ENCODE measurements around the gene GLT8D1.
"Not testable (repeated sequence)": the region's sequence is repeated elsewhere in the genome, so short reads cannot be mapped to it uniquely, and the experiment has no call there.

GLT8D1 gene

GRCh38 chr3:52679811-52680210, 25.8 kb downstream of the GLT8D1 start:
- DNase-seq (ENCODE audit: low spot score): no peak

- DNase-seq (ENCODE audit: low spot score): no peak
Observed at GRCh38 chr3:52679199-52679538, 26.4 kb downstream of the GLT8D1 start.

GRCh38 chr3:52678265-52679198, 27.1 kb downstream of the GLT8D1 start:
- DNase-seq (ENCODE audit: low spot score): no peak

- DNase-seq (ENCODE audit: low spot score): not testable (repeated sequence)
Observed at GRCh38 chr3:52676201-52676600, 29.4 kb downstream of the GLT8D1 start.

- no peak for DNase-seq (ENCODE audit: low spot score)
Observed at GRCh38 chr3:52671676-52672075, 33.9 kb downstream of the GLT8D1 start.

- DNase-seq (ENCODE audit: low spot score): no peak
Observed at GRCh38 chr3:52670621-52671521, 34.7 kb downstream of the GLT8D1 start.

- no peak for DNase-seq (ENCODE audit: low spot score)
Observed at GRCh38 chr3:52663098-52663497, 42.5 kb downstream of the GLT8D1 start.

GRCh38 chr3:52660046-52660445, 45.5 kb downstream of the GLT8D1 start:
- no peak for DNase-seq (ENCODE audit: low spot score)

GRCh38 chr3:52655895-52656294, 49.7 kb downstream of the GLT8D1 start:
- DNase-seq (ENCODE audit: low spot score): no peak

- no peak for DNase-seq (ENCODE audit: low spot score)
Observed at GRCh38 chr3:52651592-52651991, 54.0 kb downstream of the GLT8D1 start.

- DNase-seq (ENCODE audit: low spot score): peak; percentile 71
Observed at GRCh38 chr3:52650439-52650838, 55.2 kb downstream of the GLT8D1 start.

- peak; percentile 13 for DNase-seq (ENCODE audit: low spot score)
Observed at GRCh38 chr3:52649461-52650210, 56.0 kb downstream of the GLT8D1 start.

GRCh38 chr3:52645549-52645948, 60.0 kb downstream of the GLT8D1 start:
- DNase-seq (ENCODE audit: low spot score): no peak
